ENCODE data around the gene EGR4. TPM values are rescaled to one million over a fixed set of nuclear protein-coding genes. Genes with fewer than 3 reads are reported as not detected.

Gene EGR4
- total RNA-seq: not detected

DNA sequence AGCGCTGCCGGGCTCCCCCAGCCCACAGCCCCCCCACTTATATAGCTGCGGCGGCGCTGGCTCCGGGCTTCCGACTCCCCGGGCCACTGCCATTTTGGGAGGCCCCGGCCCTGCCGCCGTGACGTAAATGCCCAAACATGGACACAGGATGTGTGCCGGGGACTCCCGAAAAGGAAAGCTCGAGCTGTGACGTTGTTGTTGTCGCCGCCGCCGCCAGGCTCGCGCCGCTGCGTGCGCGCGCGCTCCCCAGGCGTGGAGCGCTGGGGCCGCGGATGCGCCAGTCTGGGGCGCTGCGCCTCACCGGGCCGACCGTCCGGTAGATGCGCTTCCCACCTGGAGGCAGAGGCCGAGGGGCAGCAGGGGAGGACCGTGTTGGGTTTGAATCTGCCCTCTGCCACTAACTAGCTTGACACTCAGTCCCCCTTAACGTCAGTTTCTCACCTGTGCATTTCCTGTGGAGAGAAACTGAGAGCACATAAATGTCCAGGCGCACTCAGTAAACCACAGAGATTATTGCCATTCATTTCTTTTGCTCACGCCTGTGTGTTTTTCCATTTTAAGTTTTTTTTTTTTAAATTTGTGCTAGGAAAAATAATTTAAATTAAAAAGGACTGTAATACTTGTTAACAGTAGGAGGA is at the start of gene EGR4:
TSS of gene EGR4 (minus strand) at position 15 of the 638 bp plus-strand sequence. CDS start 231 bp downstream, outside the sequence.
- WGBS, 2 donors: 2 to 3% methylated on average over 12 to 40 of the region's 45 CpGs

DNA sequence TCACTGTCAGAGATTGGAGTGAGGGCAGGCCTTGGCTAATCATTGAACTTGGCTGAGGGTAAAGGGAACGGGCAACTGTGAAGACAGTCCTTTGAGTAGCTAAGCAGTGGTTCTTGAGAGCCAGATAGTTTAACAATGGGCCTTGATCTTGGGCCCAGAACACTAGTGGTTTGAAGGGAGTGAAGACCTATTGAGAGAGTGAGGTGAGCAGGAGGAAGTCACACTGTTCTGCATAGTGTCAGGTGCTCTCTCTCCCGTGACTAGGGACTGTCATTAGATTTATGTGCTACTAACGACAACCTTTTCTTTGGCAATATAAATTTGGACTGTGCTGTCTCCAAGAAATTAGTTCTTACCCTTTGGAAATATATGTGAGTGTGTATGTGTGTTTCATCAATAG is 47.7 kb upstream of the EGR4 start:
- DNase-seq (ENCODE audit: low spot score in 2 of 2): no peak
- no peak overlapping the region for H3K4me3 ChIP-seq (ENCODE audit: low read depth, poor library complexity, severe bottlenecking)
- intact Hi-C loops (cut with DNase I; ENCODE audit: low total_unique reads): no loop called here
- 62 to 75% methylated on average over 3 of the region's 3 CpGs for WGBS, 2 donors
- TF ChIP-seq, protein P1, sequence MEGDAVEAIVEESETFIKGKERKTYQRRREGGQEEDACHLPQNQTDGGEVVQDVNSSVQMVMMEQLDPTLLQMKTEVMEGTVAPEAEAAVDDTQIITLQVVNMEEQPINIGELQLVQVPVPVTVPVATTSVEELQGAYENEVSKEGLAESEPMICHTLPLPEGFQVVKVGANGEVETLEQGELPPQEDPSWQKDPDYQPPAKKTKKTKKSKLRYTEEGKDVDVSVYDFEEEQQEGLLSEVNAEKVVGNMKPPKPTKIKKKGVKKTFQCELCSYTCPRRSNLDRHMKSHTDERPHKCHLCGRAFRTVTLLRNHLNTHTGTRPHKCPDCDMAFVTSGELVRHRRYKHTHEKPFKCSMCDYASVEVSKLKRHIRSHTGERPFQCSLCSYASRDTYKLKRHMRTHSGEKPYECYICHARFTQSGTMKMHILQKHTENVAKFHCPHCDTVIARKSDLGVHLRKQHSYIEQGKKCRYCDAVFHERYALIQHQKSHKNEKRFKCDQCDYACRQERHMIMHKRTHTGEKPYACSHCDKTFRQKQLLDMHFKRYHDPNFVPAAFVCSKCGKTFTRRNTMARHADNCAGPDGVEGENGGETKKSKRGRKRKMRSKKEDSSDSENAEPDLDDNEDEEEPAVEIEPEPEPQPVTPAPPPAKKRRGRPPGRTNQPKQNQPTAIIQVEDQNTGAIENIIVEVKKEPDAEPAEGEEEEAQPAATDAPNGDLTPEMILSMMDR (IDR thresholded peaks at IDR 0.05): no peak
- TF ChIP-seq POLR2A (IDR thresholded peaks at IDR 0.05): no peak

More for the DNA sequence above, at the start of gene EGR4:
- intact Hi-C loops (cut with DNase I; ENCODE audit: low total_unique reads): no loop called here
- peak within 1 kb of the TSS; percentile 18 for H3K4me3 ChIP-seq (ENCODE audit: low read depth, poor library complexity, severe bottlenecking)
- TF ChIP-seq POLR2A (IDR thresholded peaks at IDR 0.05): no peak
- TF ChIP-seq, protein P1 (IDR thresholded peaks at IDR 0.05): no peak
- no peak for DNase-seq (ENCODE audit: low spot score in 2 of 2)

DNA sequence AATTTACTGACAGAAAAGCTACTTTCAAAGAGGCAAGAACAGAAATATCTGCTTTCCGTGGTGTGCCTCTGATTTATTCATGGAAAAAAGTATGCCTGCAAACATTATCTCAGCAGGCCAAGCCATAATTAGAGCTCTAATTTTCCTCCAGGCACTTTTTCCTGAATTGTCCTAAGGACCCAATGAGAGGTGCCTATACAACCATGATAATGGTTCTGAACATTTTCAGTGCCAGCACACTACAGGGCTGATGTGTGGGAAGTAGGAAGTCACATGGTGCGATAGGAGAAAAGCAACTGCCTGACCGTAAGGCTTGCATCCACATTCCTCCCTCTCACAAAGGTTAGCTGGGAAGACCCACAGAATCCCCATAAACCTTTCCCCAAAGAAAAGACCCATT is 45.9 kb upstream of the EGR4 start:
- no peak for TF ChIP-seq POLR2A (IDR thresholded peaks at IDR 0.05)
- TF ChIP-seq, protein P1 (IDR thresholded peaks at IDR 0.05): no peak
- DNase-seq (ENCODE audit: low spot score in 2 of 2): no peak
- no peak overlapping the region for H3K4me3 ChIP-seq (ENCODE audit: low read depth, poor library complexity, severe bottlenecking)
- intact Hi-C loops (cut with DNase I; ENCODE audit: low total_unique reads): no loop called here
- 44 to 51% methylated on average over 3 of the region's 3 CpGs for WGBS, 2 donors

DNA sequence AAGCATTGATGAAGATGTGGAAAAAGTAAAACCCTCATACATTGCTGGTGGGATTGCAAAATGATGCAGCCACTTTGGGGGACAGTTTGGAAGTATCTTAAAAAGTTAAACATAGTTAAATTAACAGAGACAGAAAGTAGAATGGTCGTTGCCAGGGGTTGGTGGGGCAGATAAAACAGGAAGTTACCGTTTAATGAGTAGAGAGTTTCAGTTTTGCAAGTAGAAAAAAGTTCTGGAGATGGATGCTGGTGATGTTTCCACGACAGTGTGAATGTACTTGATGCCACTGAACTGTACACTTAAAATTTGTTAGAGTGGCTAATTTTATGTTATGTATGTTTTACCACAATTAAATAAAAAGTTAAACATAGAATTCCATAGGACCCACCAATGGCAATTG is 44.5 kb upstream of the EGR4 start:
- no peak for TF ChIP-seq POLR2A (IDR thresholded peaks at IDR 0.05)
- TF ChIP-seq, protein P1 (IDR thresholded peaks at IDR 0.05): no peak
- intact Hi-C loops (cut with DNase I; ENCODE audit: low total_unique reads): no loop called here
- H3K4me3 ChIP-seq (ENCODE audit: low read depth, poor library complexity, severe bottlenecking): no peak overlapping the region
- DNase-seq (ENCODE audit: low spot score in 2 of 2): no peak
- 26 to 34% methylated on average over 3 of the region's 3 CpGs for WGBS, 2 donors

DNA sequence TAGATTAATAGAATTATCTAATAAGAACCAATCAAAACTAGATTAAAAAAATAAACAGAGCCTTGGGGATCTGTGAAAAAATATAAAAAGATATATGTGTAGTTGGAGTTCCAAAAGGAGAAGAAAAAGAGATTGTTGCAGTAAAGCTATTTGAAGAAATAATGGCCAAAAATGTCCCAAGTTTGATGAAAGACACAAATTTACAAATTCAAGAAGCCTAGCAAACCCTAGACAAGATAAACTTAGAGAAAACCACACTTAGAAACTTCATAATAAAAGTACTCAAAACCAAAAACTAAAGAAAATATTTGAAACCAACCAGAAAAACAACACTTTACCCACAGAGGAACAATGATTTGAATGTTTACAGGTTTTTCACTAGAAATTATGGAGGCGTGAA is 41.3 kb upstream of the EGR4 start:
- TF ChIP-seq POLR2A (IDR thresholded peaks at IDR 0.05): no peak
- 93 to 97% methylated on average over 1 of the region's 1 CpG for WGBS, 2 donors
- no peak for DNase-seq (ENCODE audit: low spot score in 2 of 2)
- intact Hi-C loops (cut with DNase I; ENCODE audit: low total_unique reads): no loop called here
- no peak overlapping the region for H3K4me3 ChIP-seq (ENCODE audit: low read depth, poor library complexity, severe bottlenecking)

DNA sequence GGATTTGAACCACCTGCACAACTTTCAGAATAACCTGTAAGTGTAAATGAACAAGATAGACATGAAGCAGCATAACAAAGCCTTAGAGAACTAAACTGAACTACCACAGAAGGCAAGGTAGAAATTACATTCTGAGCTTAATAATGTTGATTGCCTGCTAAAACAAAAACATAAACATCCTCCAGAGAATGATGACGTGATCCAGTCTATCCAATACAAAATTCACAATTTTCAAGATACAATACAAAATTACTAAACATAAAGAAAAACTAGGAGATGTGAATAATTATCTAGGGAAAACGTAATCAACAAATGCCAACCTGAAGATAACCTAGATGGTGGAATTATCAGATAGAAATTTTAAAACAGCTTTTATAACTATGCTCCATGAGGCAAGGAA is 40.7 kb upstream of the EGR4 start:
- intact Hi-C loops (cut with DNase I; ENCODE audit: low total_unique reads): no loop called here
- TF ChIP-seq, protein P1 (IDR thresholded peaks at IDR 0.05): no peak
- TF ChIP-seq POLR2A (IDR thresholded peaks at IDR 0.05): no peak
- no peak overlapping the region for H3K4me3 ChIP-seq (ENCODE audit: low read depth, poor library complexity, severe bottlenecking)
- DNase-seq (ENCODE audit: low spot score in 2 of 2): no peak
- 61 to 80% methylated on average over 2 of the region's 2 CpGs for WGBS, 2 donors

All from lower leg skin (tissue), 4 donors.